ENCODE results near the gene HAAO.
A peak's percentile ranks its signal among the peaks of the same experiment; 100 is the strongest.
"Not testable (repeated sequence)": the region's sequence is repeated elsewhere in the genome, so short reads cannot be mapped to it uniquely, and the experiment has no call there.

The HAAO gene

GRCh38 chr2:42741140-42741539 lies 51.2 kb downstream of the HAAO start:
- H3K36me3 ChIP-seq = peaks cover 55% of the 10 kb centered on the region
- 0 out of 2 replicates have a peak overlapping the region, but pooled peaks have one; percentile 31 for H3K27ac ChIP-seq
- H4K20me1 ChIP-seq = no peaks in the 10 kb centered on the region
- H3K4me3 ChIP-seq = no peak overlapping the region
- peak overlapping the region; percentile 52 for H3K4me2 ChIP-seq
- H3K9ac ChIP-seq = no peak overlapping the region
- H3K27me3 ChIP-seq = no peaks in the 10 kb centered on the region
- peaks cover 44% of the 10 kb centered on the region for H3K9me3 ChIP-seq
- TF ChIP-seq Cebpa-rat (IDR thresholded peaks at IDR 0.05) = no peak
- H3K4me1 ChIP-seq = peaks cover 13% of the 10 kb centered on the region

GRCh38 chr2:42736598-42737322 lies 55.6 kb downstream of the HAAO start:
- Histone ChIP-seq H3K27me3 (no peaks in the 10 kb centered on the region), H3K9ac (no peak overlapping the region), H3K4me2 (no peak overlapping the region), H3K36me3 (peaks cover 77% of the 10 kb centered on the region), H3K9me3 (peaks cover 88% of the 10 kb centered on the region), H3K4me3 (no peak overlapping the region), H3K27ac (no peak overlapping the region), H3K4me1 (peaks cover 13% of the 10 kb centered on the region), H4K20me1 (no peaks in the 10 kb centered on the region)
- no peak for TF ChIP-seq Cebpa-rat (IDR thresholded peaks at IDR 0.05)

- Histone ChIP-seq H3K9me3 (peaks cover 92% of the 10 kb centered on the region), H3K4me2 (no peak overlapping the region), H3K9ac (no peak overlapping the region), H3K27ac (no peak overlapping the region), H4K20me1 (no peaks in the 10 kb centered on the region), H3K4me1 (no peaks in the 10 kb centered on the region), H3K27me3 (no peaks in the 10 kb centered on the region), H3K36me3 (peaks cover 64% of the 10 kb centered on the region), H3K4me3 (no peak overlapping the region)
- no peak for TF ChIP-seq Cebpa-rat (IDR thresholded peaks at IDR 0.05)
Measured at GRCh38 chr2:42733852-42734251, 58.5 kb downstream of the HAAO start.

- not testable (repeated sequence) for H3K9ac ChIP-seq, H3K4me2 ChIP-seq, H3K27ac ChIP-seq, H3K4me1 ChIP-seq, H3K27me3 ChIP-seq, H3K4me3 ChIP-seq, H4K20me1 ChIP-seq
- H3K9me3 ChIP-seq = peaks cover 66% of the 10 kb centered on the region
- H3K36me3 ChIP-seq = peaks cover 44% of the 10 kb centered on the region
Measured at GRCh38 chr2:42731316-42731715, 61.1 kb downstream of the HAAO start.

GRCh38 chr2:42726680-42727079 lies 65.7 kb downstream of the HAAO start:
- Histone ChIP-seq H3K36me3 (peaks cover 22% of the 10 kb centered on the region), H3K4me3 (no peak overlapping the region), H3K4me1 (no peaks in the 10 kb centered on the region), H3K9me3 (peaks cover 20% of the 10 kb centered on the region), H3K9ac (no peak overlapping the region), H3K27me3 (no peaks in the 10 kb centered on the region), H3K4me2 (no peak overlapping the region), H3K27ac (no peak overlapping the region), H4K20me1 (no peaks in the 10 kb centered on the region)
- TF ChIP-seq Cebpa-rat (IDR thresholded peaks at IDR 0.05) = no peak

- Histone ChIP-seq H3K27me3 (no peaks in the 10 kb centered on the region), H3K4me2 (no peak overlapping the region), H3K4me1 (no peaks in the 10 kb centered on the region), H3K27ac (no peak overlapping the region), H4K20me1 (no peaks in the 10 kb centered on the region), H3K9ac (no peak overlapping the region), H3K4me3 (no peak overlapping the region), H3K9me3 (peaks cover 14% of the 10 kb centered on the region), H3K36me3 (peaks cover 17% of the 10 kb centered on the region)
- TF ChIP-seq Cebpa-rat (IDR thresholded peaks at IDR 0.05) = no peak
Measured at GRCh38 chr2:42725657-42726056, 66.7 kb downstream of the HAAO start.

- H3K36me3 ChIP-seq = peaks cover 17% of the 10 kb centered on the region
- no peaks in the 10 kb centered on the region for H4K20me1 ChIP-seq
- no peak overlapping the region for H3K4me3 ChIP-seq
- no peaks in the 10 kb centered on the region for H3K27me3 ChIP-seq
- H3K9me3 ChIP-seq = peaks cover 8% of the 10 kb centered on the region
- no peak overlapping the region for H3K9ac ChIP-seq
- H3K4me1 ChIP-seq = no peaks in the 10 kb centered on the region
- H3K27ac ChIP-seq = no peak overlapping the region
- H3K4me2 ChIP-seq = no peak overlapping the region
- TF ChIP-seq Cebpa-rat (IDR thresholded peaks at IDR 0.05) = no peak
Measured at GRCh38 chr2:42724886-42725285, 67.5 kb downstream of the HAAO start.

GRCh38 chr2:42723465-42723864 lies 68.9 kb downstream of the HAAO start:
- TF ChIP-seq Cebpa-rat (IDR thresholded peaks at IDR 0.05) = no peak

GRCh38 chr2:42722320-42723190 lies 69.8 kb downstream of the HAAO start:
- Histone ChIP-seq H3K4me1 (no peaks in the 10 kb centered on the region), H4K20me1 (no peaks in the 10 kb centered on the region), H3K4me2 (no peak overlapping the region), H3K4me3 (no peak overlapping the region), H3K36me3 (peaks cover 16% of the 10 kb centered on the region), H3K9ac (no peak overlapping the region), H3K27ac (no peak overlapping the region), H3K27me3 (no peaks in the 10 kb centered on the region), H3K9me3 (no peaks in the 10 kb centered on the region)
- no peak for TF ChIP-seq Cebpa-rat (IDR thresholded peaks at IDR 0.05)

More at GRCh38 chr2:42723465-42723864, 68.9 kb downstream of the HAAO start:
- no peak overlapping the region for H3K27ac ChIP-seq
- no peak overlapping the region for H3K4me2 ChIP-seq
- H3K9me3 ChIP-seq = no peaks in the 10 kb centered on the region
- no peak overlapping the region for H3K9ac ChIP-seq
- H3K4me3 ChIP-seq = no peak overlapping the region
- H4K20me1 ChIP-seq = no peaks in the 10 kb centered on the region
- no peaks in the 10 kb centered on the region for H3K27me3 ChIP-seq
- H3K4me1 ChIP-seq = no peaks in the 10 kb centered on the region
- peaks cover 17% of the 10 kb centered on the region for H3K36me3 ChIP-seq

- Histone ChIP-seq H4K20me1 (no peaks in the 10 kb centered on the region), H3K9me3 (no peaks in the 10 kb centered on the region), H3K27me3 (no peaks in the 10 kb centered on the region), H3K4me1 (no peaks in the 10 kb centered on the region), H3K9ac (no peak overlapping the region), H3K4me2 (no peak overlapping the region), H3K36me3 (peaks cover 12% of the 10 kb centered on the region; the same call in 1 of the 2 replicates), H3K27ac (no peak overlapping the region), H3K4me3 (no peak overlapping the region)
- TF ChIP-seq Cebpa-rat (IDR thresholded peaks at IDR 0.05) = no peak
Measured at GRCh38 chr2:42721898-42722297, 70.5 kb downstream of the HAAO start.

Measured in BLaER1 (cell line).